NCI-H1694 treated with DMSO at 0.1 percent for 48 hours (cell line): ENCODE data around the gene TMEM260.
"Not testable (repeated sequence)": the region's sequence is repeated elsewhere in the genome, so short reads cannot be mapped to it uniquely, and the experiment has no call there.

ENCODE experiments used
- DNase-seq: peaks from one replicate; lab custom pipeline; 2025; lab: John Stamatoyannopoulos, UW

The TMEM260 gene

GRCh38 chr14:56676042-56676441 is 96.4 kb downstream of the TMEM260 start:
- no peak for DNase-seq

- DNase-seq, result no peak
Measured at GRCh38 chr14:56678838-56679237, 99.2 kb downstream of the TMEM260 start.

DNA sequence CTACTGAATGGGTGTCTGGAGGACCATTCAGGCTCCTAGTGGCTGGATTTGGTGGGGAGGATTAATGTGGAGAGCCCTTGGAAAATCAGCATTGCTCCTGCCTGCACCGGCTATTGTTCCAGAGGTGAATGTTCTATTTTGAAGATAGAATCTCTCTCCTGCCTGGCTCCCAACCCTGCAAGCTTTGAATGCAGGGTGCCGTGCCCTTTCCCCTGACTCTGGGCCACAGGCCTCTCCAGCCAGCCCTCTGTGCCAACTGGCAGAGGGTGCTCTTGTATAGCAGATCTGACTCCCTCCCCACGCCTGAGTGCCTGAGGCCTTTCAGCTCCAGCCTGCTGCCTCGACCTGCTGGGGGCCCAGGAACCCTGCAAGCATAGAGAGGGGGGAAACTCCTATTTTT is 106.8 kb downstream of the TMEM260 start:
- peak; percentile 33 for DNase-seq

DNA sequence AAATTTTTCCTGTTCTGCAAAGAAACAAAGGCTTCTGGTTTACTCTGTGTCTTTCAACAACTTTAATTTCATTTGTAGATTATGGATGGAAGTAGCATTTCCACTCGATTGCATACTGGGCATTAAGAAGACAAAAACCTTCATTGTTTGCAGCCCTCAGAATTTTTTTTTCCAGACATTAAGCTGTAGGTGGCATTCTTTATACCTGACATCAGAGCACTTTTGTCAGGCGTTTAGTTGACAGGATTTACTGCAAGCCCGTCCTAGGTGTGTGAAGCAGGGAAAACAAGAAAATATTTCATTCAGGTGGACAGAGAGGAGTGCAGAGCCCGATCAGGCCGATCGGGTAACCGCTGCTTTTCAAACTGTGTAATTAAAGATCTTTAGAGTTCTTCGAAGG is 107.5 kb downstream of the TMEM260 start:
- DNase-seq, result no peak

GRCh38 chr14:56694609-56695008 is 115.0 kb downstream of the TMEM260 start:
- DNase-seq, result no peak

- DNase-seq, result not testable (repeated sequence)
Measured at GRCh38 chr14:56695216-56695615, 115.6 kb downstream of the TMEM260 start.
